ENCODE data around the gene BATF2.

Gene BATF2

DNA sequence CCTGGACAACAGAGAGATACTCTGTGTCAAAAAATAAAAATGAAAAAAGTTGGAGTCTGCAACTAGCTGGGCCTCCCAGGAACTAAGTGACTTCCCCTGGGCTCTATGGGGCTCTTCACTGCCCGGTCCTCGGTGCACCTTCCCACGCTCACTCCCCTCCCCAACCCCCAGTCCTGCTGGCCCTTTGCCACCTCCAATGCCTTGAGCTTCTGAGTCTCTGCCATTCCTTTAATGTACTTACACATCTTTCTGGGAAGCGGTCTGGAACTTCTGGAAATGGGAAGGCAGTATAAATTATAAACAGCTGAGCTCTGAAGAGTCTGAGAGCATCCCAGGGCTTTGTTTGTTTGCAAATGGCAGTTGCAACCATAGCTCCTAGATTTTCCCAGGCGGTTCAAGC is 5.9 kb upstream of the BATF2 start:
- H3K4me3 ChIP-seq (replicated peaks; ENCODE audit: low read depth, low read length): no peak overlapping the region
- TF ChIP-seq, protein P1, sequence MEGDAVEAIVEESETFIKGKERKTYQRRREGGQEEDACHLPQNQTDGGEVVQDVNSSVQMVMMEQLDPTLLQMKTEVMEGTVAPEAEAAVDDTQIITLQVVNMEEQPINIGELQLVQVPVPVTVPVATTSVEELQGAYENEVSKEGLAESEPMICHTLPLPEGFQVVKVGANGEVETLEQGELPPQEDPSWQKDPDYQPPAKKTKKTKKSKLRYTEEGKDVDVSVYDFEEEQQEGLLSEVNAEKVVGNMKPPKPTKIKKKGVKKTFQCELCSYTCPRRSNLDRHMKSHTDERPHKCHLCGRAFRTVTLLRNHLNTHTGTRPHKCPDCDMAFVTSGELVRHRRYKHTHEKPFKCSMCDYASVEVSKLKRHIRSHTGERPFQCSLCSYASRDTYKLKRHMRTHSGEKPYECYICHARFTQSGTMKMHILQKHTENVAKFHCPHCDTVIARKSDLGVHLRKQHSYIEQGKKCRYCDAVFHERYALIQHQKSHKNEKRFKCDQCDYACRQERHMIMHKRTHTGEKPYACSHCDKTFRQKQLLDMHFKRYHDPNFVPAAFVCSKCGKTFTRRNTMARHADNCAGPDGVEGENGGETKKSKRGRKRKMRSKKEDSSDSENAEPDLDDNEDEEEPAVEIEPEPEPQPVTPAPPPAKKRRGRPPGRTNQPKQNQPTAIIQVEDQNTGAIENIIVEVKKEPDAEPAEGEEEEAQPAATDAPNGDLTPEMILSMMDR (IDR thresholded peaks at IDR 0.05; ENCODE audit: low read length, missing control alignments): no peak
- DNase-seq (ENCODE audit: low read depth): no peak

DNA sequence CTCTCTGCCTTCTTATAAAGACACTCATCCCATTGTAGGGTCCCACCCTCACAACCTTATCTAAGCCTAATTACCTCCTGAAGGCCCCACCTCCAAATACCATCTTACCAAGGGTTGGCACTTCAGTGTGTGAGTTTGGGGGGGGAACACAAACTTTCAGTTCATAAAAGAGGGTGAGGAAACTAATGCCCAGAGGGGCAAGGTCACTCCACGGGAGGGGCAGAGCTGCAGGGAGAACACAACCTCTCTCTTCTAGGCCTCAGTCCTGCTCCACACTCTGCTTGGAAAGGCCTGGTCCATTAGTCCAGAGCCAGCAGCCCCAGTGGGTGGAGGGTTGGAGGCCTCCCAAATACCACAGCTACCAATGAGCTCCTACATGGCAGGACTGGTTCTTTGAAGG is 2.7 kb upstream of the BATF2 start:
- TF ChIP-seq, protein P1 (IDR thresholded peaks at IDR 0.05; ENCODE audit: low read length, missing control alignments): no peak
- H3K4me3 ChIP-seq (replicated peaks; ENCODE audit: low read depth, low read length): no peak overlapping the region
- DNase-seq (ENCODE audit: low read depth): no peak

DNA sequence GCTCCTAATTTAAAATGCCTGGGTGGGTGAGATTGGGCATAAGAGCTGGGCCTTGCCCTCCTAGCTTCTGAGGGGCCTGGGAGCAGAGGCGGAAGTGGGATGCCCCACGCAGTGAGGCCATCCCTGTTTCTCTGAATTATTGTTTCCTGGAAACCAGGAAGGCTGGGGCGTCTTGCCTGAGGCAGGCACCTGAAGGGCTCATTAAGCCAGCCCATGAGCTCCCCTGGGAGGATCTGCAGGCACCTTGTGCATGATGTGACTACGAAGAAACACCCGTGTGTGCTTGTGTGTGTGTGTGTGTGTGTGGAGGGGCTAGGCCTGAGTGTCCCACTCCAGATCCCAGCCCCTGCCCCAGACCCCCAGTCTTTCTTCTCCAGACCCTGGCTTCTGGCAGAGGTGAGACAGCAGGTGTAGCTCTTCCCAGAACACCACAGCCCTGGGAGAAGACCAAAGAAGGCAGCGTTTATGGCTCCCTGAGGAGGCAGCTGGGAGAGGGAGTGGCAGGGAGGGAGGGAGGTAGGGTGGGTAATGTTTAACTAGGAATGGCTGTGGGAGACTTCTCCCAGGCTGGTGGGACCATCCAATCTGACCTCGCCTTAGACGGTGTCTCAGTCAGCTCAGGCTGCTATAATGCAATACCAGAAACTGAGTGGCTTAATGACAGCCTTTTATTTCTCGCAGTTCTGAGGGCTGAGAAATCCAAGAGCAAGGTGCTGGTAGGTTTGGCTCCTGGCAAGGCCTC is 2.1 kb upstream of the BATF2 start:
- no peak for DNase-seq (ENCODE audit: low read depth)
- TF ChIP-seq, protein P1 (IDR thresholded peaks at IDR 0.05; ENCODE audit: low read length, missing control alignments): no peak

DNA sequence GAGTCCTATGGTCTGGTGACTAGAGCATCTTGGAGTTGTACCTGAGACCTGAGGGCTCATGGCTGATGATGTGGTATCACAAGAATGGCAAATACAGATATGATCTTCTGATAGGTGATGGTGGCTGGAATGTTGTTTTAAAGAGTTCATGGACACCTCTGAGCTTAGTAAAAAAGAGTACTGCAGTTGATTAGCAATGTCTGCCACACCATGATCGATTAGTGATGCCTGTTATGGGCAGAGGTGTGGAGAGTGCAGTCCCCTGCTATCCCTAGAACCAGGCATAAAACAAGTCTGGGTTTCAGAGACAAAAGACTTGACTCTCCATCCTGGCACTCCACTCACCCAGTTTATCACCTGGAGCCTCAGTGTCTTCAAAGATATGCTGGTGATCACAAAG is 1.4 kb upstream of the BATF2 start:
- DNase-seq (ENCODE audit: low read depth): no peak
- H3K4me3 ChIP-seq (replicated peaks; ENCODE audit: low read depth, low read length): no peak overlapping the region
- TF ChIP-seq, protein P1 (IDR thresholded peaks at IDR 0.05; ENCODE audit: low read length, missing control alignments): no peak

More for the DNA sequence above, 2.1 kb upstream of the BATF2 start:
- H3K4me3 ChIP-seq (replicated peaks; ENCODE audit: low read depth, low read length): no peak overlapping the region

DNA sequence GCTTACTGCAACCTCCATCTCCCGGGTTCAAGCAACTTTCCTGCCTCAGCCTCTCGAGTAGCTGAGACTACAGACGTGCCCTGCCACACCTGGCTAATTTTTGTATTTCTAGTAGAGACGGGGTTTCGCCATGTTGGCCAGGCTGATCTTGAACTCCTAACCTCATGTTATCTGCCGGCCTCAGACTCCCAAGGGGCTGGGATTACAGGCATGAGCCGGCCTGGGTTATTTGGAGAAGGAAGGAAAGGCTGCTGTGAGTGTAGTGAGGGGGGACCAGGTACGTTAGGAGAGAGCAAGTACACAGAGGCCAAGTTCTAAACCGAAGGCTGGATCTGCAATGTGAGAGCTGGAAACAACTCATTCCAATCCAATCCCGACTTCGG is 453 bp downstream of the BATF2 start:
- H3K4me3 ChIP-seq (replicated peaks; ENCODE audit: low read depth, low read length): peak overlapping the region; percentile 42
- DNase-seq (ENCODE audit: low read depth): no peak
- TF ChIP-seq, protein P1 (IDR thresholded peaks at IDR 0.05; ENCODE audit: low read length, missing control alignments): no peak

DNA sequence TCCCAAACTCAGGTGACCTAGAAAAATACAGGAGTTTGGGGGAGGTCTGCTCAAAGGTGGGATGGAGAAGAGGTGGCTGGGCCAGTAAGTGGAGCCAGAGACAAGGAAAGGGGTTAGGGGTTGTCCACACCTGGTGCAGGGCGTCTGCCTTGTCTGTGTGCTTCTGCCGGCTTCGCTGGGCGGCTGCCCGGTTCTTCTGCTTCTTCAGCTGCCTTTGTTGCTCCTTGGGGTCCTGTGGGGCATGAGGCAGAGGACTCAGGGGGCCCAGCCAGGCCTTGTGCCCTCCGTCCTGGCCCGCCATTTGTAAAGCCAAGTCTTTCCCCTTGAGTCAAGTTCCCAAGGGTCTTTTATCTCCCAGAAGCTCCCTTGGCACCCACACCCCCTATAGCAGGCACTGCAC is 2.5 kb downstream of the BATF2 start:
- H3K4me3 ChIP-seq (replicated peaks; ENCODE audit: low read depth, low read length): no peak overlapping the region
- TF ChIP-seq, protein P1 (IDR thresholded peaks at IDR 0.05; ENCODE audit: low read length, missing control alignments): no peak
- no peak for DNase-seq (ENCODE audit: low read depth)
